Heart left ventricle (tissue), 16 donors: ENCODE data around the gene IL1RL1. TPM values are rescaled to one million over a fixed set of nuclear protein-coding genes. Genes with fewer than 3 reads are reported as not detected.

Source experiments
- ATAC-seq, 4 donors: fragments of 200-7000 bp; cut with Tn5 transposase; one replicate each; pipeline ENCODE4 v1.9.1; 2020 to 2022; ENCODE audit warnings: moderate library complexity in 4 of 4, mild to moderate bottlenecking in 3 of 4, moderate number of reproducible peaks in 1 of 4
- DNase-seq, 5 donors: peaks; one replicate each; pipeline ENCODE4 v3.0.0-alpha.2; 2020
- H3K27ac ChIP-seq, 12 donors: fragments of 200-600 bp; sonication (generic) in 4 of 12; one replicate each; pipeline versions ENCODE4 v1.5.0 to v1.8.0; 2016 to 2022; ENCODE audit warnings: mild to moderate bottlenecking in 2 of 12
- H3K27me3 ChIP-seq, 9 donors: fragments of 200-600 bp; sonication (generic) in 2 of 9; one replicate each; pipeline versions ENCODE4 v1.5.1 to v1.8.0; 2016 to 2022; ENCODE audit warnings: mild to moderate bottlenecking in 3 of 9
- H3K36me3 ChIP-seq, 9 donors: fragments of 200-600 bp; sonication (generic) in 2 of 9; one replicate each; pipeline versions ENCODE4 v1.5.0 to v1.8.0; 2018 to 2022; ENCODE audit warnings: mild to moderate bottlenecking in 2 of 9
- H3K4me1 ChIP-seq, 12 donors: fragments of 200-600 bp; sonication (generic) in 4 of 12; one replicate each; pipeline versions ENCODE4 v1.5.0 to v1.8.0; 2016 to 2022; ENCODE audit warnings: mild to moderate bottlenecking in 3 of 12
- H3K4me3 ChIP-seq, 12 donors: fragments of 200-600 bp; sonication (generic) in 4 of 12; one replicate each; pipeline versions ENCODE4 v1.5.0 to v1.8.0; 2017 to 2022; ENCODE audit warnings: mild to moderate bottlenecking in 9 of 12, moderate library complexity in 4 of 12
- H3K9me3 ChIP-seq, 12 donors: fragments of 200-600 bp; sonication (generic) in 4 of 12; one replicate each; pipeline versions ENCODE4 v1.5.0 to v1.8.0; 2016 to 2022; ENCODE audit warnings: mild to moderate bottlenecking in 1 of 12
- CTCF ChIP-seq, 12 donors: fragments of 200-600 bp; sonication (generic) in 4 of 12; IDR thresholded peaks; one replicate each; pipeline versions ENCODE4 v1.5.0 to v1.8.0; 2018 to 2022; ENCODE audit warnings: antibody characterized with exemption in 12 of 12, mild to moderate bottlenecking in 5 of 12
- POLR2A ChIP-seq, 2 donors: fragments of 450-650 bp; IDR thresholded peaks; one replicate each; pipeline ENCODE4 v1.6.1; 2017; ENCODE audit warnings: antibody characterized with exemption in 2 of 2, mild to moderate bottlenecking in 2 of 2, moderate library complexity in 2 of 2
- WGBS, 4 donors: extraction: QIAGEN DNeasy Blood & Tissue Kit in 2 of 4; methylation state at CpG; one replicate each; pipeline versions ENCODE4 v1.1.5 to v1.1.7; 2013 to 2018; 5-methylcytosine and 5-hydroxymethylcytosine counted together
- intact Hi-C, 10 donors: fragments of 100-400 bp; cut with DNase I; formaldehyde crosslinking; loops; one replicate each; pipeline versions ENCODE4 v1.11.1 to v1.14.2; 2022
- polyA plus RNA-seq, 2 donors: library from polyadenylated mRNA; stranded (reverse); fragments of 200-250 nt; gene quantifications; one replicate each; pipeline ENCODE4 v1.2.3, GENCODE V29; 2013
- total RNA-seq, 9 donors: library from RNA; depleted of rRNA in 2 of 9; stranded (reverse); fragments of >200 nt in 2 of 9; fragmentation: NEBNext Ultra II Directional in 3 of 9; extraction: Animal tissue kit (Norgen Biotek cat#: 25700) in 3 of 9; gene quantifications; one replicate each; pipeline versions ENCODE4 v1.1.0 to v1.2.4, GENCODE V29; 2016 to 2023
- donor health status: ischemic (EF 13 %, LVEDD 7.1; RV severe dilation, severe dysfunction).
- donor health status: healthy with polysubstance abuse.
- donor health status: DM: no; HTN: yes; CAD: no.
- donor health status: DM: no; HTN: no; CAD: no.
- donor health status: ischemic (EF 25% LVEDD 6.9; RV normal size, moderate dysfunction).
- donor health status: ischemic (EF 25% LVEDD 5.7; RV mildly dilated, moderate dysfunction).
- donor health status: healthy.
- donor health status: DM: yes; HTN: yes; CAD: no.
- donor health status: ischemic (EF 35%, LVEDD 5.7; RV mildly dilated, moderate dysfunction).
- donor health status: nonischemic (EF 11% LVEDD 7.7; RV severe dilation, severe dysfunction).
- donor health status: DM: yes; HTN: yes; CAD: no.
- donor health status: PGD.
- donor health status: ischemic (EF 29% LVEDD 5.4; RV normal size, mild dysfunction).
- donor health status: nonischemic (EF 23%, LVEDD 6.1; RV moderate dilation, normal function).

IL1RL1 gene
- total and polyA plus RNA-seq, 11 donors, result 0.25 to 84.9 (median 1.6) TPM

DNA sequence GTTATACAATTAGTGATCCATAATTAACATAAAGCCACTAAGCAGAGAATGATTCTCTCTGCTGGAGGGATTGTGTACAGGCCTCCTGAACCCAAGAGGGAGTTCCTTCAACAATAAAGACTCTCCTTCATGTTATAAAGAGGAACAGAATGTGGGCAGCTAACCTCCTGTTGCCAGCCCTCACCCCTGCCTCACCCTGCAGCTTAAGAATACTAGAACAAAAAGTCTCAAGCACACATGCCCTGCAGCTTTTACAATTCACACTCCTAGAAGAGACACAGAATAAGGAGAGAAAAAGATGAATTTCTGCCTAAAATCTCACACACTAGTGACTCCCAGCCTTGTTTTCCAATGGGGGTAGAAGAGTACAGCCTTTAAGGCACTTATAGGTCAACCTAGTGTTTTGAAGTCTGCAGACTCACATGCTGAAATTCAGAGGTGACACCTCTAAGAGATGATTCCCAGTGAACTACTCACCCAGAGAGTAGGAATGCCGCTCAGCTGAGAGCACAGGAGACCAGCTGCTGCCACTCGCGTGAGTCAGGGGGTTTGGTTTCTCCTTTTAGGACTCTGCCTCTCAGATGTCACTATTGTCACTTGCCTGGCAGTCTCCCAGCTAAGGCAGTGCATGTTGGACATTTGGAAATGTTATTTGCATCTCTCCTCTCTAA, 32.5 kb upstream of the IL1RL1 start:
- DNase-seq, result peak in 1 of 5 donors; percentile 30
- Histone ChIP-seq H3K36me3 (no peaks in the 10 kb centered on the region), H3K9me3 (peaks cover 0 to 11% (median 0%) of the 10 kb centered on the region in 12 donors), H3K27me3 (peaks cover 0 to 42% (median 0%) of the 10 kb centered on the region in 9 donors), H3K4me1 (peaks cover 0 to 29% (median 0%) of the 10 kb centered on the region in 12 donors), H3K27ac (no peak overlapping the region), H3K4me3 (no peak overlapping the region)
- WGBS, 4 donors, result 47 to 72% (median 60%) methylated on average over 3 of the region's 3 CpGs
- no peak for ATAC-seq
- intact Hi-C loops, result no loop called here
- TF ChIP-seq CTCF (IDR thresholded peaks at IDR 0.05) (no peak), POLR2A (IDR thresholded peaks at IDR 0.05) (no peak)

GRCh38 chr2:102279391-102279735, 32.0 kb upstream of the IL1RL1 start:
- Histone ChIP-seq H3K27me3 (peaks cover 0 to 43% (median 0%) of the 10 kb centered on the region in 9 donors), H3K4me1 (peaks cover 0 to 28% (median 0%) of the 10 kb centered on the region in 12 donors), H3K36me3 (no peaks in the 10 kb centered on the region), H3K27ac (no peak overlapping the region), H3K9me3 (peaks cover 0 to 11% (median 0%) of the 10 kb centered on the region in 12 donors), H3K4me3 (no peak overlapping the region)
- no peak for DNase-seq
- no peak for ATAC-seq
- intact Hi-C loops, result no loop called here
- TF ChIP-seq CTCF (IDR thresholded peaks at IDR 0.05) (no peak), POLR2A (IDR thresholded peaks at IDR 0.05) (no peak)
- WGBS, 4 donors, result 79 to 90% (median 82%) methylated on average over 1 of the region's 1 CpG

DNA sequence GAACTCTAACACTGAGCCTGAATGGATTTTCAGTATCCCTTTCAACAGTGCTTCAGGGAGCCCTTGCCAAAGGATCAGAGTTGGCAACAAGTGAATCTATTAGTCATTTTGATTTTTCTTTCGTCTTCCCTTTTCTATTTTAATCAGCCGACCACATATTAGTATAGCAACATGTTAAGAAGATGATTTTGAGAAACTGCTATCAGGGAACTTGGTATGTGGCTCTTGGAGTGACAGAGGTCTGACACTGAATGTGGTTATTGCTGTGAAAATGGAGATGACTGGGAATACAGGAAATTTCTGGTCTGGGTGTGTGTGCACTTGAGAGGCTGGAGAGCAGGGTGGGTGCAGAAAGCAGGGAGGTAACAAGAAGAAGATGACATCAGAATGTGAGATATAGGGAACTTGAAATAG, 28.7 kb upstream of the IL1RL1 start:
- no peak for TF ChIP-seq POLR2A (IDR thresholded peaks at IDR 0.05)
- no peak for TF ChIP-seq CTCF (IDR thresholded peaks at IDR 0.05)
- H3K4me1 ChIP-seq, result peaks cover 0 to 28% (median 0%) of the 10 kb centered on the region in 12 donors
- no peak overlapping the region for H3K4me3 ChIP-seq
- intact Hi-C loops, result no loop called here
- H3K27ac ChIP-seq, result no peak overlapping the region
- peaks cover 0 to 42% (median 0%) of the 10 kb centered on the region in 9 donors for H3K27me3 ChIP-seq
- H3K36me3 ChIP-seq, result no peaks in the 10 kb centered on the region
- ATAC-seq, result no peak
- no peak for DNase-seq
- WGBS, 4 donors, result 64 to 69% (median 66%) methylated on average over 2 of the region's 2 CpGs
- H3K9me3 ChIP-seq, result no peaks in the 10 kb centered on the region

GRCh38 chr2:102283996-102284395, 27.4 kb upstream of the IL1RL1 start:
- WGBS, 4 donors, result 94 to 98% (median 97%) methylated on average over 1 of the region's 1 CpG
- peaks cover 0 to 51% (median 0%) of the 10 kb centered on the region in 9 donors for H3K27me3 ChIP-seq
- ATAC-seq, result no peak

More at GRCh38 chr2:102283996-102284395, 27.4 kb upstream of the IL1RL1 start:
- Histone ChIP-seq H3K4me3 (no peak overlapping the region), H3K4me1 (peaks cover 0 to 22% (median 0%) of the 10 kb centered on the region in 12 donors), H3K9me3 (no peaks in the 10 kb centered on the region), H3K36me3 (no peaks in the 10 kb centered on the region), H3K27ac (no peak overlapping the region)
- intact Hi-C loops, result no loop called here
- DNase-seq, result no peak
- TF ChIP-seq CTCF (IDR thresholded peaks at IDR 0.05) (no peak), POLR2A (IDR thresholded peaks at IDR 0.05) (no peak)
